Right lobe of liver (tissue), 6 donors: ENCODE results near the gene MYBPC3. TPM values are rescaled to one million over a fixed set of nuclear protein-coding genes. Genes with fewer than 3 reads are reported as not detected.

Source experiments
- ATAC-seq, 4 donors: fragments of 200-7000 bp; cut with Tn5 transposase; one replicate each; pipeline ENCODE4 v1.9.1; 2020; ENCODE audit warnings: mild to moderate bottlenecking in 4 of 4, moderate library complexity in 4 of 4
- DNase-seq, 3 donors: peaks; one replicate each; pipeline ENCODE4 v3.0.0-alpha.2; 2020
- H3K27ac ChIP-seq, 3 donors: fragments of 200-600 bp; one replicate each; pipeline ENCODE4 v1.8.0; 2022
- H3K27me3 ChIP-seq, 2 donors: fragments of 200-600 bp; one replicate each; pipeline ENCODE4 v1.8.0; 2022
- H3K36me3 ChIP-seq, 4 donors: fragments of 200-600 bp; sonication (generic) in 1 of 4; one replicate each; pipeline versions ENCODE4 v1.5.1 to v1.8.0; 2017 to 2022; ENCODE audit warnings: control low read depth in 1 of 4
- H3K4me1 ChIP-seq, 4 donors: fragments of 200-600 bp; sonication (generic) in 1 of 4; one replicate each; pipeline versions ENCODE4 v1.5.1 to v1.8.0; 2017 to 2022; ENCODE audit warnings: control low read depth in 1 of 4
- H3K4me3 ChIP-seq, 3 donors: fragments of 200-600 bp; one replicate each; pipeline ENCODE4 v1.8.0; 2022
- H3K9me3 ChIP-seq, 4 donors: fragments of 200-600 bp; sonication (generic) in 1 of 4; one replicate each; pipeline versions ENCODE4 v1.5.1 to v1.8.0; 2017 to 2022; ENCODE audit warnings: control low read depth in 1 of 4
- POLR2A ChIP-seq: fragments of 450-650 bp; IDR thresholded peaks from one replicate; pipeline ENCODE4 v1.6.1; 2017; ENCODE audit warnings: antibody characterized with exemption, mild to moderate bottlenecking
- WGBS: methylation state at CpG from one replicate; pipeline ENCODE4 v1.1.6; 2018; ENCODE audit warnings: low coverage, low lambda C conversion rate; ENCODE audit not compliant: insufficient coverage; ENCODE audit errors: missing lambda C conversion rate; 5-methylcytosine and 5-hydroxymethylcytosine counted together
- intact Hi-C, 2 donors: fragments of 100-400 bp; cut with DNase I; formaldehyde crosslinking; loops; one replicate each; pipeline versions ENCODE4 v1.11.2 to v1.14.1; 2022
- long read RNA-seq: library from polyadenylated mRNA; unstranded; transcript quantifications from one replicate; pipeline ENCODE4 v2.0.0, GENCODE V29; 2019
- total RNA-seq, 6 experiments: library from RNA; depleted of rRNA in 2 of 6; stranded (reverse); fragments of >200 nt in 2 of 6; fragmentation: NEBNext Ultra II Directional in 3 of 6; extraction: Animal tissue kit (Norgen Biotek cat#: 25700) in 3 of 6; gene quantifications; one replicate each; pipeline versions ENCODE4 v1.1.0 to v1.2.4, GENCODE V29; 2016 to 2023
- TF ChIP-seq, protein P1 (sequence below), 4 donors: fragments of 200-600 bp in 3 of 4; fragments of 450-650 bp in 1 of 4; IDR thresholded peaks; one replicate each; pipeline versions ENCODE4 v1.5.1 to v1.8.0; 2016 to 2022; ENCODE audit warnings: antibody characterized with exemption in 4 of 4, mild to moderate bottlenecking in 2 of 4
- donor health status: DM: no; HTN: yes; CAD: no.
- donor health status: DM: no; HTN: no; CAD: no.
- donor health status: DM: no; HTN: no; CAD: no.
- donor health status: DM: no; HTN: yes; CAD: no.
- donor health status: DM: no; HTN: yes; CAD: no.

The MYBPC3 gene
- under 1 TPM in 5 of 6 experiments, not detected in 1; 0.04 to 0.24 (median 0.13) TPM for total RNA-seq
- long read RNA-seq = 0 reads

DNA sequence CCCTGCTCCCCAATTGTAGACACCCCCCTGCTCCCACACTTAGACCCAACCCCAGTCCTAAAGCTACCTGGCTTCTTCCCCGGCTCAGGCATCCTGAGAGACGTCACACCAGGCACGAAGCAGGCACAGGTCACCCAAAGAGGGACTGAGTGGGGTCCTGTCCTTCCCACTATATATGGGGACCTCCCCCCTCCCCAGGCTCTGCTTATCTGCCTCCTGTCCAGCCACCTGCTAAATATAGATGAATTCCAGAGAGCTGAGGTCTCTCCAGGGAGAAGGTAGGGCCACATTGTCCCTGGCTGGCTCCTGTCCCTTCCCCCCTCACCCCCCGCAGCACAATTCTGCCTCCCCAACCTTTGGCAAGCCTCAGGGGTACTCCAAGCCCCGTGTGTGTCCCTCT, at the start of gene MYBPC3:
Gene MYBPC3, minus strand, starts transcription at position 147 of the 400 bp plus-strand sequence. Its CDS starts 55 bp downstream, at position 92.
- H3K27me3 ChIP-seq = no peaks in the 10 kb centered on the region
- 25% methylated on average over 1 of the region's 5 CpGs for WGBS
- intact Hi-C loops = loop anchor here (5.0 to 10.0 kb wide), 2 partner anchors 88 to 170 kb away; no protein-coding TSS in a partner anchor
- ATAC-seq (no peak), DNase-seq (no peak)
- no peaks in the 10 kb centered on the region for H3K9me3 ChIP-seq
- H3K4me1 ChIP-seq = no peaks in the 10 kb centered on the region
- H3K4me3 ChIP-seq = no peak within 1 kb of the TSS
- H3K27ac ChIP-seq = no peak within 1 kb of the TSS
- H3K36me3 ChIP-seq = no peaks in the 10 kb centered on the region
- no peak for TF ChIP-seq POLR2A
- TF ChIP-seq, protein P1, sequence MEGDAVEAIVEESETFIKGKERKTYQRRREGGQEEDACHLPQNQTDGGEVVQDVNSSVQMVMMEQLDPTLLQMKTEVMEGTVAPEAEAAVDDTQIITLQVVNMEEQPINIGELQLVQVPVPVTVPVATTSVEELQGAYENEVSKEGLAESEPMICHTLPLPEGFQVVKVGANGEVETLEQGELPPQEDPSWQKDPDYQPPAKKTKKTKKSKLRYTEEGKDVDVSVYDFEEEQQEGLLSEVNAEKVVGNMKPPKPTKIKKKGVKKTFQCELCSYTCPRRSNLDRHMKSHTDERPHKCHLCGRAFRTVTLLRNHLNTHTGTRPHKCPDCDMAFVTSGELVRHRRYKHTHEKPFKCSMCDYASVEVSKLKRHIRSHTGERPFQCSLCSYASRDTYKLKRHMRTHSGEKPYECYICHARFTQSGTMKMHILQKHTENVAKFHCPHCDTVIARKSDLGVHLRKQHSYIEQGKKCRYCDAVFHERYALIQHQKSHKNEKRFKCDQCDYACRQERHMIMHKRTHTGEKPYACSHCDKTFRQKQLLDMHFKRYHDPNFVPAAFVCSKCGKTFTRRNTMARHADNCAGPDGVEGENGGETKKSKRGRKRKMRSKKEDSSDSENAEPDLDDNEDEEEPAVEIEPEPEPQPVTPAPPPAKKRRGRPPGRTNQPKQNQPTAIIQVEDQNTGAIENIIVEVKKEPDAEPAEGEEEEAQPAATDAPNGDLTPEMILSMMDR (IDR thresholded peaks at IDR 0.05) = no peak

DNA sequence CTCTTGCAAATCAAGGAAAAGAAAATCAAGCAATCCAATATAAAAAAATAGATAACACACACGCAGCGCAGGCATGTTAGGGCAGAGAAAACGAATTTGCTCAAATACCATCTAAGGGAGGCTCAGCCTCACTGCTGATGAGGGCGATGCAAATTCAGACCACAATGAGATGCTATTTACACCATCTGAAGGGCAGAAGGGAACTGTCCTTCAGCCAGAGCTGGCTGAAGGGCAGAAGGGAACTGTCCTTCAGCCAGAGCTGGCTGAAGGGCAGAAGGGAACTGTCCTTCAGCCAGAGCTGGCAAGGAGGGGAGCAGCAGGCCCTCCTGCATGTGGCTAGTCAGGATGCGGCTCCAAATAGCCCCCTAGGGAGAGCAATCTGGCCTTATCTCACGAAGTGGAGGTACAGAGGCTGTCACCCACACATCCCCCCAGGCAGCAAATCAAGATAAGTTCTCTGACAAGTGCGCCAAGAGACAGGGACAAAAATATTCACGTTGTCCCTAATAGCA, 48.3 kb upstream of the MYBPC3 start:
- peaks cover 0 to 2% (median 0%) of the 10 kb centered on the region in 4 donors for H3K4me1 ChIP-seq
- DNase-seq (peak in 1 of 3 donors; percentile 38), ATAC-seq (peak; percentile 54 to 74 (median 66))
- intact Hi-C loops = no loop called here
- H3K9me3 ChIP-seq = no peaks in the 10 kb centered on the region
- H3K36me3 ChIP-seq = no peaks in the 10 kb centered on the region
- H3K4me3 ChIP-seq = peak overlapping the region in 1 of 3 donors; percentile 46
- no peak for TF ChIP-seq POLR2A
- TF ChIP-seq, protein P1 (IDR thresholded peaks at IDR 0.05) = no peak
- 27% methylated on average over 7 of the region's 8 CpGs for whole genome bisulfite sequencing
- no peaks in the 10 kb centered on the region for H3K27me3 ChIP-seq
- H3K27ac ChIP-seq = peak overlapping the region in 2 of 3 donors; percentile 49 to 63

DNA sequence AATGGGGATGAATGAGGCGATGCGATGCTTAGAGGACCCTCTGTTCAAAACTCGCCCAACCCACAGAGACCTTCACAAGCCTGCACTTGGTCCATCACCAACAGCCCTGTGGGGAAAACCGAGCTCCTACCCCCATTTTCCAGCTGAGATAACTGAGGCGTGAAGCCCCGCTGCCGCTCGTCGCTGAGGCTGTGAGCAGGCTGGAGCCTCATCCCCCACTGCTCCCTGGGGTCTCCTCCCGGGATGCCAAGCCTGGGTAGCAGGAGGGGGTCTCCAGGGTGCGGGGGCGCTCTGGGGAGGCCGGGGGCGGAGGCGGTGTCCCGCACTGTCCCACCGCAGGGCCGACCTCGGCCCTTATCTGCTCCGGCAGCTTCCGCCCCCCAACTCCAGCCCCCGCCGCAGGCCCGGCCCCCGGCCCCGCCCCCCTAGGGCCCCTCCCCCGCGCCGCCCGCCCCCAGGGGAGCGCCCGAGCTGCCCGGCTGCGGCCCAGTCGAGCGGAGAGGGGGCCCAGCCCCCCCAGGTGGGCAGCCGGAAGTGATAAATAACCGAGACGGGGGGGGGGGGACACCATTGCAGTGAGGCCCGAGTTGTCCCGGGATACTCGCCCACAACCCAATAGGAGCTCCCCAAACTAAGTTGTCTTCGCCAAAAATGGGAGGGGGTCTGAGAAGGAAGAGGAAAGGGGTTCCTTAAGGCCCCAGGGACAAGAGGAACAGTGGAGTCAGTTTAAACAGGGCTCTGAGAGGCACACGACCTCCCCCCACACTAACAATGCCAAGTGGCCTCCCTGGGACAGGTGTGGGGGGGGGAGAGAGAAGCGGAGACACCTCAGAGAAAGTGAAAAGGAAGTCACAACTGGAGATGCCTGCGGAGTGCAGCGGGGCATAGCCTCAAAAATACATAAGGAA, 47.6 kb upstream of the MYBPC3 start:
- H3K4me1 ChIP-seq = peaks cover 0 to 2% (median 0%) of the 10 kb centered on the region in 4 donors
- intact Hi-C loops = no loop called here
- peak overlapping the region; percentile 26 to 46 (median 44) for H3K4me3 ChIP-seq
- 8% methylated on average over 11 of the region's 47 CpGs for WGBS
- no peaks in the 10 kb centered on the region for H3K36me3 ChIP-seq
- ATAC-seq = peak; percentile 74 to 79 (median 76)
- peak in 2 of 3 donors; percentile 57 to 61 for DNase-seq
- H3K9me3 ChIP-seq = no peaks in the 10 kb centered on the region
- no peaks in the 10 kb centered on the region for H3K27me3 ChIP-seq
- TF ChIP-seq POLR2A = peak; percentile 22
- TF ChIP-seq, protein P1 (IDR thresholded peaks at IDR 0.05) = no peak
- peak overlapping the region; percentile 43 to 63 (median 49) for H3K27ac ChIP-seq

DNA sequence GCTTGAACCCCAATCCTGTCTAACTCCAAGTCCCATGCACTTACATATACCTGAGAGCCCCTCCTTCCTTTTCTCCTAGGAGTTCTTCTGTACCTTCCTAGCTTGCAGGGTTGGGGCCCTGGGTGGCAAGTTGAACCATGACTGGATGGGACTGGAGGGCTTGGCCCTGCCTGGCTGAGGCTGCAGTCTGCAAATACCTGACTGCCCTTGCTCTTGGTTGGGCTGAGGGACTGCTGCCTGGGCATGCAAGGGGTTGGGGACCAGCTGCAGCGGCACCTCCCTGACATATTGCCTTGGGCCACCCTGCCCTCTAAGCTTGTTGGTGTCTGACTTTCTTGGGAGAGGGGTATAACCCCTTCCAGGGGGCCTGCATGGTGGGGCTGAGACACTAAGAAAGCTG, 46.0 kb upstream of the MYBPC3 start:
- no peak for ATAC-seq
- H3K36me3 ChIP-seq = no peaks in the 10 kb centered on the region
- peak in 1 of 3 donors; percentile 21 for DNase-seq
- no peaks in the 10 kb centered on the region for H3K27me3 ChIP-seq
- WGBS = no CpG with 5 or more reads among the region's 1 CpG
- H3K9me3 ChIP-seq = no peaks in the 10 kb centered on the region
- H3K4me1 ChIP-seq = peaks cover 0 to 2% (median 0%) of the 10 kb centered on the region in 4 donors
- no peak for TF ChIP-seq POLR2A
- TF ChIP-seq, protein P1 (IDR thresholded peaks at IDR 0.05) = no peak
- intact Hi-C loops = no loop called here
- no peak overlapping the region for H3K4me3 ChIP-seq
- H3K27ac ChIP-seq = no peak overlapping the region
